Panc1 (cell line): ENCODE measurements around the gene OR5M11. TPM values are rescaled to one million over a fixed set of nuclear protein-coding genes. Genes with fewer than 3 reads are reported as not detected.
A peak's percentile ranks its signal among the peaks of the same experiment; 100 is the strongest.

ENCODE experiments used
- ATAC-seq: fragments of 200-7000 bp; cut with Tn5 transposase; 2 replicates; pipeline ENCODE4 v1.9.1; 2020; ENCODE audit warnings: mild to moderate bottlenecking, moderate library complexity
- BruUV-seq: library from RNA; stranded (reverse); fragments of 400-500 nt; replicated peaks from 2 replicates; lab custom pipeline; 2021; lab: Mats Ljungman, UMichigan
- CTCF ChIA-PET: fragments of 300-600 bp; sonication (Branson Sonifier 250); formaldehyde crosslinking; loops from one replicate; lab custom pipeline; 2022; ENCODE audit warnings: antibody characterized with exemption; lab: Charles Lee
- POLR2A ChIA-PET: fragments of 300-600 bp; sonication (Branson Sonifier 250); formaldehyde crosslinking; loops from one replicate; lab custom pipeline; 2022; ENCODE audit warnings: antibody characterized with exemption; lab: Charles Lee
- DNase-seq: peaks from one replicate; pipeline ENCODE4 v3.0.0-alpha.2; 2010; ENCODE audit warnings: low read depth, low spot score
- H3K27ac ChIP-seq: 2 replicates; pipeline ENCODE4 v1.5.1; 2011; ENCODE audit warnings: mild to moderate bottlenecking, low read length, inconsistent platforms
- H3K27me3 ChIP-seq: fragments of 200-500 bp; sonication (Bioruptor generic); 2 replicates; pipeline ENCODE4 v1.6.0; 2014; ENCODE audit warnings: low read length, inconsistent platforms; ENCODE audit not compliant: control insufficient read depth, insufficient read depth
- H3K36me3 ChIP-seq: fragments of 200-500 bp; sonication (Bioruptor generic); 2 replicates; pipeline ENCODE4 v1.5.1; 2014; ENCODE audit warnings: inconsistent platforms, mild to moderate bottlenecking, low read length, moderate library complexity; ENCODE audit not compliant: control insufficient read depth, insufficient read depth
- H3K4me1 ChIP-seq: 2 replicates; pipeline ENCODE4 v1.5.1; 2011; ENCODE audit warnings: inconsistent platforms, mild to moderate bottlenecking, low read length, moderate library complexity; ENCODE audit not compliant: control insufficient read depth, insufficient read depth
- H3K4me3 ChIP-seq, 2 experiments: 2 replicates each; pipeline ENCODE4 v1.5.1; 2011 to 2012; ENCODE audit warnings: low read depth in 2 of 2, low read length in 2 of 2, mild to moderate bottlenecking in 2 of 2, inconsistent platforms in 1 of 2, moderate library complexity in 1 of 2
- H3K9me3 ChIP-seq: fragments of 200-500 bp; sonication (Bioruptor generic); 2 replicates; pipeline ENCODE4 v1.5.1; 2014; ENCODE audit warnings: low read depth, mild to moderate bottlenecking, inconsistent platforms, low read length, moderate library complexity; ENCODE audit not compliant: control insufficient read depth, insufficient read depth
- POLR2AphosphoS5 ChIP-seq: IDR thresholded peaks from 2 replicates; pipeline ENCODE4 v1.6.1; 2012; ENCODE audit warnings: mild to moderate bottlenecking, low read depth, low read length, moderate library complexity
- SIN3A ChIP-seq: IDR thresholded peaks from 2 replicates; pipeline ENCODE4 v1.6.1; 2012; ENCODE audit warnings: low read depth, mild to moderate bottlenecking, low read length, moderate library complexity, borderline replicate concordance; ENCODE audit not compliant: insufficient read depth
- TCF7L2 ChIP-seq: IDR thresholded peaks from 2 replicates; pipeline ENCODE4 v1.6.1; 2011; ENCODE audit warnings: mild to moderate bottlenecking, low read depth, low read length, inconsistent platforms
- in situ Hi-C: cut with HindIII; loops from 2 replicates; pipeline ENCODE4 v1.10.0; 2016; ENCODE audit warnings: low sequenced_read_pairs, low pct_unique_long_range_greater_than_20kb
- intact Hi-C: fragments of 100-400 bp; cut with micrococcal nuclease; formaldehyde crosslinking; loops from one replicate; pipeline ENCODE4 v1.10.0; 2022; ENCODE audit not compliant: unreplicated experiment
- total RNA-seq: library from RNA; stranded (reverse); gene quantifications from one replicate; pipeline ENCODE4 v1.2.1, GENCODE V29; 2021; ENCODE audit not compliant: unreplicated experiment
- TF ChIP-seq, protein P1 (sequence below): fragments of 450-650 bp; IDR thresholded peaks from 2 replicates; pipeline ENCODE4 v1.5.1; 2017; ENCODE audit warnings: mild to moderate bottlenecking
- TF ChIP-seq, protein P2 (sequence below), 2 experiments: IDR thresholded peaks; 2 replicates each; pipeline ENCODE4 v1.6.1; 2011 to 2012; ENCODE audit warnings: low read depth in 2 of 2, control low read depth in 1 of 2, low read length in 1 of 2, mild to moderate bottlenecking in 1 of 2, moderate library complexity in 1 of 2; ENCODE audit not compliant: insufficient read depth in 1 of 2

OR5M11 gene
- total RNA-seq, 1 experiment from 2014 or later: not detected

DNA sequence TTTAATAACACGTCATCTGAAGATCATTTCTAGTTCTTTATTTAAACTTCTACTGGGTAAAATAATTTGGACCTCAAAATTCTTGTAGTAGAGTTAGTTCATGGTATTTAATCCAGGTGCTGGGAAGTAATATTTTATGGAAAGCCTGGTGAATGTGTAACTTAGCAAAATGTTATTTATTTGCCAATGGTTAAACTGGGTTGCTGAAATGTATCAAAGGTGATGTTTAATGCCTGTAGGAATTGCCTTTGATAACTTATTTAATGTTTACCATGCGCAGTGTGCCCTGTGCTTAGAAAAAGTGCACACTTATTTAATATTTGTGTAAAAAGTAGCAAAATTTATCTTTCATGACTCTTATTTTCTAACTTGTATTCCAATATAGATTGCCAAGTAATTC, 11.2 kb downstream of the OR5M11 start:
- intact Hi-C loops: no loop called here
- ChIA-PET CTCF (no interaction called here), POLR2A (no interaction called here)
- H3K36me3 ChIP-seq: no peaks in the 10 kb centered on the region
- ATAC-seq (no peak), DNase-seq (no peak)
- no peak overlapping the region for H3K4me3 ChIP-seq
- no peaks in the 10 kb centered on the region for H3K4me1 ChIP-seq
- no peak overlapping the region for H3K27ac ChIP-seq
- TF ChIP-seq TCF7L2 (no peak), POLR2AphosphoS5 (no peak), SIN3A (no peak)
- TF ChIP-seq, protein P1, sequence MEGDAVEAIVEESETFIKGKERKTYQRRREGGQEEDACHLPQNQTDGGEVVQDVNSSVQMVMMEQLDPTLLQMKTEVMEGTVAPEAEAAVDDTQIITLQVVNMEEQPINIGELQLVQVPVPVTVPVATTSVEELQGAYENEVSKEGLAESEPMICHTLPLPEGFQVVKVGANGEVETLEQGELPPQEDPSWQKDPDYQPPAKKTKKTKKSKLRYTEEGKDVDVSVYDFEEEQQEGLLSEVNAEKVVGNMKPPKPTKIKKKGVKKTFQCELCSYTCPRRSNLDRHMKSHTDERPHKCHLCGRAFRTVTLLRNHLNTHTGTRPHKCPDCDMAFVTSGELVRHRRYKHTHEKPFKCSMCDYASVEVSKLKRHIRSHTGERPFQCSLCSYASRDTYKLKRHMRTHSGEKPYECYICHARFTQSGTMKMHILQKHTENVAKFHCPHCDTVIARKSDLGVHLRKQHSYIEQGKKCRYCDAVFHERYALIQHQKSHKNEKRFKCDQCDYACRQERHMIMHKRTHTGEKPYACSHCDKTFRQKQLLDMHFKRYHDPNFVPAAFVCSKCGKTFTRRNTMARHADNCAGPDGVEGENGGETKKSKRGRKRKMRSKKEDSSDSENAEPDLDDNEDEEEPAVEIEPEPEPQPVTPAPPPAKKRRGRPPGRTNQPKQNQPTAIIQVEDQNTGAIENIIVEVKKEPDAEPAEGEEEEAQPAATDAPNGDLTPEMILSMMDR: no peak
- TF ChIP-seq, protein P2, sequence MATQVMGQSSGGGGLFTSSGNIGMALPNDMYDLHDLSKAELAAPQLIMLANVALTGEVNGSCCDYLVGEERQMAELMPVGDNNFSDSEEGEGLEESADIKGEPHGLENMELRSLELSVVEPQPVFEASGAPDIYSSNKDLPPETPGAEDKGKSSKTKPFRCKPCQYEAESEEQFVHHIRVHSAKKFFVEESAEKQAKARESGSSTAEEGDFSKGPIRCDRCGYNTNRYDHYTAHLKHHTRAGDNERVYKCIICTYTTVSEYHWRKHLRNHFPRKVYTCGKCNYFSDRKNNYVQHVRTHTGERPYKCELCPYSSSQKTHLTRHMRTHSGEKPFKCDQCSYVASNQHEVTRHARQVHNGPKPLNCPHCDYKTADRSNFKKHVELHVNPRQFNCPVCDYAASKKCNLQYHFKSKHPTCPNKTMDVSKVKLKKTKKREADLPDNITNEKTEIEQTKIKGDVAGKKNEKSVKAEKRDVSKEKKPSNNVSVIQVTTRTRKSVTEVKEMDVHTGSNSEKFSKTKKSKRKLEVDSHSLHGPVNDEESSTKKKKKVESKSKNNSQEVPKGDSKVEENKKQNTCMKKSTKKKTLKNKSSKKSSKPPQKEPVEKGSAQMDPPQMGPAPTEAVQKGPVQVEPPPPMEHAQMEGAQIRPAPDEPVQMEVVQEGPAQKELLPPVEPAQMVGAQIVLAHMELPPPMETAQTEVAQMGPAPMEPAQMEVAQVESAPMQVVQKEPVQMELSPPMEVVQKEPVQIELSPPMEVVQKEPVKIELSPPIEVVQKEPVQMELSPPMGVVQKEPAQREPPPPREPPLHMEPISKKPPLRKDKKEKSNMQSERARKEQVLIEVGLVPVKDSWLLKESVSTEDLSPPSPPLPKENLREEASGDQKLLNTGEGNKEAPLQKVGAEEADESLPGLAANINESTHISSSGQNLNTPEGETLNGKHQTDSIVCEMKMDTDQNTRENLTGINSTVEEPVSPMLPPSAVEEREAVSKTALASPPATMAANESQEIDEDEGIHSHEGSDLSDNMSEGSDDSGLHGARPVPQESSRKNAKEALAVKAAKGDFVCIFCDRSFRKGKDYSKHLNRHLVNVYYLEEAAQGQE (IDR thresholded peaks at IDR 0.05; ENCODE audit: insufficient read depth in 1 of 2, low read depth in 2 of 2, low read length in 1 of 2): no peak
- BruUV-seq: no TSS peak
- H3K27me3 ChIP-seq: no peaks in the 10 kb centered on the region
- in situ Hi-C loops: no loop called here
- no peaks in the 10 kb centered on the region for H3K9me3 ChIP-seq

DNA sequence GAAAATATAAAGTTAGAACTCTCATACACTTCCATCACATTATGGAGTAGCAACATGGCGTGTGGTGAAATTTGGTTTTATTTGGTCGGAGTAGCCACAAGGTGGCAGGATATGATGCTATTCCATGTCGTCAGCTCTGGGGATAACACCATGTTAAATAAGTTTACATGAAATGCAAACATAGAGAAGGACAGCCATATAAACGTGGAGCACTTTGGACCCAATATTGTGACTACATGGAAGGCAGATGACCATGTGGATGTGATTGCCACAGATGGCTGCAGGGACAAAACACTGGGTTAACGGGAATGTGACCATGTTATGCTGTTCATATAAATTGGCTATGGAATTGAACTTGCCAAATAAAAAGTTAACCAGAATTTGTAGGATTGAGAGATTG, 21.0 kb downstream of the OR5M11 start:
- Histone ChIP-seq H3K4me1 (no peaks in the 10 kb centered on the region), H3K4me3 (no peak overlapping the region), H3K9me3 (no peaks in the 10 kb centered on the region), H3K27me3 (no peaks in the 10 kb centered on the region), H3K36me3 (no peaks in the 10 kb centered on the region), H3K27ac (no peak overlapping the region)
- DNase-seq (no peak), ATAC-seq (no peak)
- in situ Hi-C loops: no loop called here
- no peak for TF ChIP-seq TCF7L2
- TF ChIP-seq POLR2AphosphoS5: no peak
- TF ChIP-seq SIN3A: no peak
- TF ChIP-seq, protein P2 (IDR thresholded peaks at IDR 0.05; ENCODE audit: insufficient read depth in 1 of 2, low read depth in 2 of 2, low read length in 1 of 2): no peak
- TF ChIP-seq, protein P1: peak; percentile 24; the same call in 1 of the 2 replicates
- BruUV-seq: no TSS peak
- intact Hi-C loops: loop anchor here (10.0 kb wide), 1 partner anchor 263 kb away; no protein-coding TSS in a partner anchor
- POLR2A ChIA-PET: no interaction called here
- CTCF ChIA-PET: no interaction called here
